Nephron (organoid): ENCODE data around the gene PNPLA7.
"Not testable (repeated sequence)": the region's sequence is repeated elsewhere in the genome, so short reads cannot be mapped to it uniquely, and the experiment has no call there.

Experiments
- H3K27ac Mint-ChIP-seq, 3 experiments: 2 replicates each; pipeline ENCODE4 v1.8.0; 2020; ENCODE audit warnings: mixed read lengths in 3 of 3, mild to moderate bottlenecking in 2 of 3, moderate library complexity in 1 of 3
- H3K27me3 Mint-ChIP-seq: 2 replicates; pipeline ENCODE4 v1.8.0; 2021; ENCODE audit warnings: low read depth, mild to moderate bottlenecking, moderate library complexity, mixed read lengths
- H3K36me3 Mint-ChIP-seq: 2 replicates; pipeline ENCODE4 v1.8.0; 2020; ENCODE audit warnings: low read depth, mixed read lengths
- H3K4me1 Mint-ChIP-seq: 2 replicates; pipeline ENCODE4 v1.8.0; 2020; ENCODE audit warnings: mixed read lengths
- H3K4me3 Mint-ChIP-seq, 3 experiments: 2 replicates each; pipeline ENCODE4 v1.8.0; 2020; ENCODE audit warnings: mild to moderate bottlenecking in 3 of 3, mixed read lengths in 3 of 3, moderate library complexity in 2 of 3
- H3K9me3 Mint-ChIP-seq: 2 replicates; pipeline ENCODE4 v1.8.0; 2020; ENCODE audit warnings: mixed read lengths
- CTCF ChIP-seq, 3 experiments: fragments of 200-600 bp; sonication (generic); IDR thresholded peaks; one replicate each; pipeline ENCODE4 v1.5.0; 2021; ENCODE audit warnings: antibody characterized with exemption in 3 of 3; ENCODE audit not compliant: unreplicated experiment in 3 of 3

PNPLA7 gene

GRCh38 chr9:137514691-137515337, 35.4 kb downstream of the PNPLA7 start:
- TF ChIP-seq CTCF (IDR thresholded peaks at IDR 0.05; ENCODE audit: unreplicated experiment in 3 of 3), result no peak
- Mint-ChIP-seq H3K4me3 (no peak overlapping the region), H3K36me3 (no peaks in the 10 kb centered on the region), H3K4me1 (no peaks in the 10 kb centered on the region), H3K9me3 (no peaks in the 10 kb centered on the region), H3K27me3 (no peaks in the 10 kb centered on the region), H3K27ac (no peak overlapping the region)

GRCh38 chr9:137513801-137514570, 36.2 kb downstream of the PNPLA7 start:
- not testable (repeated sequence) for H3K4me1 Mint-ChIP-seq, H3K27me3 Mint-ChIP-seq, H3K9me3 Mint-ChIP-seq, H3K4me3 Mint-ChIP-seq, H3K27ac Mint-ChIP-seq, H3K36me3 Mint-ChIP-seq

- not testable (repeated sequence) for H3K36me3 Mint-ChIP-seq, H3K27me3 Mint-ChIP-seq, H3K9me3 Mint-ChIP-seq, H3K4me3 Mint-ChIP-seq, H3K4me1 Mint-ChIP-seq, H3K27ac Mint-ChIP-seq
Measured at GRCh38 chr9:137513136-137513535, 37.1 kb downstream of the PNPLA7 start.

- Mint-ChIP-seq H3K4me3 (no peak overlapping the region), H3K27ac (no peak overlapping the region), H3K4me1 (no peaks in the 10 kb centered on the region), H3K36me3 (peaks cover 6% of the 10 kb centered on the region), H3K9me3 (peaks cover 8% of the 10 kb centered on the region), H3K27me3 (no peaks in the 10 kb centered on the region)
- no peak for TF ChIP-seq CTCF (IDR thresholded peaks at IDR 0.05; ENCODE audit: unreplicated experiment in 3 of 3)
Measured at GRCh38 chr9:137511758-137512463, 38.3 kb downstream of the PNPLA7 start.

- not testable (repeated sequence) for H3K9me3 Mint-ChIP-seq, H3K4me1 Mint-ChIP-seq, H3K4me3 Mint-ChIP-seq, H3K36me3 Mint-ChIP-seq, H3K27ac Mint-ChIP-seq, H3K27me3 Mint-ChIP-seq
Measured at GRCh38 chr9:137511126-137511525, 39.1 kb downstream of the PNPLA7 start.

GRCh38 chr9:137509198-137509597, 41.0 kb downstream of the PNPLA7 start:
- TF ChIP-seq CTCF (IDR thresholded peaks at IDR 0.05; ENCODE audit: unreplicated experiment in 3 of 3), result no peak
- Mint-ChIP-seq H3K36me3 (peaks cover 6% of the 10 kb centered on the region), H3K9me3 (peaks cover 11% of the 10 kb centered on the region), H3K4me3 (no peak overlapping the region), H3K27ac (no peak overlapping the region), H3K4me1 (no peaks in the 10 kb centered on the region), H3K27me3 (no peaks in the 10 kb centered on the region)

GRCh38 chr9:137506702-137507171, 43.5 kb downstream of the PNPLA7 start:
- H3K36me3 Mint-ChIP-seq, result peaks cover 12% of the 10 kb centered on the region
- peaks cover 20% of the 10 kb centered on the region for H3K9me3 Mint-ChIP-seq
- no peak for TF ChIP-seq CTCF (IDR thresholded peaks at IDR 0.05; ENCODE audit: unreplicated experiment in 3 of 3)
- no peak overlapping the region for H3K27ac Mint-ChIP-seq
- H3K4me3 Mint-ChIP-seq, result no peak overlapping the region
- H3K27me3 Mint-ChIP-seq, result no peaks in the 10 kb centered on the region
- no peaks in the 10 kb centered on the region for H3K4me1 Mint-ChIP-seq
